Esophagus muscularis mucosa (tissue), 4 donors: ENCODE data around the gene RPLP2. TPM values are rescaled to one million over a fixed set of nuclear protein-coding genes. Genes with fewer than 3 reads are reported as not detected.

ENCODE experiments used
- DNase-seq: peaks from one replicate; pipeline ENCODE4 v3.0.0-alpha.2; 2017; ENCODE audit errors: extremely low spot score
- H3K27ac ChIP-seq, 4 donors: fragments of 200-600 bp; sonication (generic); replicated peaks in 1 of 4; 1 replicate in 3 of 4; 2 replicates in 1 of 4; pipeline ENCODE4 v1.5.1; 2016 to 2019; ENCODE audit warnings: mild to moderate bottlenecking in 1 of 4
- H3K27me3 ChIP-seq, 4 donors: fragments of 200-600 bp; sonication (generic); one replicate each; pipeline versions ENCODE4 v1.5.1 to v1.6.0; 2016 to 2019
- H3K36me3 ChIP-seq, 4 donors: fragments of 200-600 bp; sonication (generic); one replicate each; pipeline ENCODE4 v1.5.1; 2016 to 2019
- H3K4me1 ChIP-seq, 4 donors: fragments of 200-600 bp; sonication (generic); one replicate each; pipeline ENCODE4 v1.5.1; 2016 to 2019
- H3K4me3 ChIP-seq, 4 donors: fragments of 200-600 bp; sonication (generic); 1 replicate in 2 of 4; 2 replicates in 2 of 4; pipeline ENCODE4 v1.5.1; 2016 to 2019; ENCODE audit warnings: mild to moderate bottlenecking in 4 of 4, moderate library complexity in 1 of 4
- H3K9me3 ChIP-seq, 4 donors: fragments of 200-600 bp; sonication (generic); 1 replicate in 3 of 4; 2 replicates in 1 of 4; pipeline ENCODE4 v1.5.1; 2016 to 2019
- CTCF ChIP-seq, 3 experiments: fragments of 200-600 bp in 2 of 3; fragments of 450-650 bp in 1 of 3; sonication (generic) in 2 of 3; IDR thresholded peaks; one replicate each; pipeline ENCODE4 v1.5.1; 2017 to 2019; ENCODE audit warnings: antibody characterized with exemption in 3 of 3, mild to moderate bottlenecking in 2 of 3, moderate library complexity in 1 of 3
- EP300 ChIP-seq: sonication (generic); formaldehyde crosslinking; IDR thresholded peaks from one replicate; pipeline ENCODE4 v1.6.1; 2017; ENCODE audit warnings: antibody characterized with exemption
- POLR2A ChIP-seq: fragments of 450-650 bp; IDR thresholded peaks from one replicate; pipeline ENCODE4 v1.6.1; 2017; ENCODE audit warnings: antibody characterized with exemption, moderate library complexity, mild to moderate bottlenecking, low read depth
- POLR2AphosphoS5 ChIP-seq, 2 donors: sonication (generic); formaldehyde crosslinking; IDR thresholded peaks; one replicate each; pipeline ENCODE4 v1.6.1; 2017; ENCODE audit warnings: antibody characterized with exemption in 2 of 2
- WGBS: methylation state at CpG from one replicate; pipeline ENCODE4 v1.1.5; 2018; 5-methylcytosine and 5-hydroxymethylcytosine counted together
- intact Hi-C: fragments of 100-400 bp; cut with DNase I; formaldehyde crosslinking; loops from one replicate; pipeline ENCODE4 v1.15.1; 2023
- total RNA-seq, 4 donors: library from RNA; depleted of rRNA; stranded (reverse); fragments of >200 nt; gene quantifications; one replicate each; pipeline versions ENCODE4 v1.1.0 to v1.2.1, GENCODE V29; 2016

Gene RPLP2
- total RNA-seq, 4 donors from 2014 or later: 318 to 813 (median 686) TPM

- intact Hi-C loops: no loop called here
Observed at GRCh38 chr11:788009-788640, 21.6 kb upstream of the RPLP2 start.

GRCh38 chr11:788953-789940 is 20.5 kb upstream of the RPLP2 start:
- WGBS: 50% methylated on average over 18 of the region's 31 CpGs
- peaks cover 0 to 21% (median 12%) of the 10 kb centered on the region in 4 donors for H3K4me1 ChIP-seq
- H3K27ac ChIP-seq: no peak overlapping the region
- intact Hi-C loops: no loop called here
- H3K27me3 ChIP-seq: peaks cover 0 to 42% (median 12%) of the 10 kb centered on the region in 4 donors
- H3K4me3 ChIP-seq: peak overlapping the region in 3 of 4 donors; percentile 18 to 39 (median 28)
- H3K36me3 ChIP-seq: peaks cover 0 to 33% (median 26%) of the 10 kb centered on the region in 4 donors
- H3K9me3 ChIP-seq: no peaks in the 10 kb centered on the region
- DNase-seq: no peak
- TF ChIP-seq POLR2AphosphoS5 (IDR thresholded peaks at IDR 0.05) (no peak), CTCF (IDR thresholded peaks at IDR 0.05) (no peak), POLR2A (no peak), EP300 (no peak)

More at GRCh38 chr11:788009-788640, 21.6 kb upstream of the RPLP2 start:
- Histone ChIP-seq H3K4me3 (no peak overlapping the region), H3K27ac (no peak overlapping the region), H3K27me3 (peaks cover 0 to 42% (median 12%) of the 10 kb centered on the region in 4 donors), H3K36me3 (peaks cover 0 to 29% (median 20%) of the 10 kb centered on the region in 4 donors), H3K9me3 (no peaks in the 10 kb centered on the region), H3K4me1 (peaks cover 9 to 26% (median 17%) of the 10 kb centered on the region in 4 donors)
- TF ChIP-seq EP300 (no peak), POLR2A (no peak), POLR2AphosphoS5 (IDR thresholded peaks at IDR 0.05) (no peak), CTCF (IDR thresholded peaks at IDR 0.05) (no peak)
- WGBS: 74% methylated on average over 19 of the region's 28 CpGs
- no peak for DNase-seq

GRCh38 chr11:789943-790342 is 19.8 kb upstream of the RPLP2 start, which contains the start of gene CEND1:
Gene CEND1, minus strand, starts transcription at chr11:790090. Its CDS starts 1,514 bp downstream, at chr11:788576.
- no peak for DNase-seq
- WGBS: no CpG with 5 or more reads among the region's 44 CpGs
- H3K4me1 ChIP-seq: peaks cover 4 to 28% (median 17%) of the 10 kb centered on the region in 4 donors
- H3K27ac ChIP-seq: no peak within 1 kb of the TSS
- intact Hi-C loops: no loop called here
- no peaks in the 10 kb centered on the region for H3K9me3 ChIP-seq
- peaks cover 0 to 29% (median 26%) of the 10 kb centered on the region in 4 donors for H3K36me3 ChIP-seq
- no peak for TF ChIP-seq CTCF (IDR thresholded peaks at IDR 0.05)
- TF ChIP-seq POLR2AphosphoS5 (IDR thresholded peaks at IDR 0.05): peak in 1 of 2 donors; percentile 24
- peak within 1 kb of the TSS in 3 of 4 donors; percentile 18 to 39 (median 28) for H3K4me3 ChIP-seq
- H3K27me3 ChIP-seq: peaks cover 0 to 42% (median 12%) of the 10 kb centered on the region in 4 donors

- WGBS: 63% methylated on average over 4 of the region's 18 CpGs
- Histone ChIP-seq H3K4me3 (no peak overlapping the region), H3K4me1 (peaks cover 14 to 38% (median 27%) of the 10 kb centered on the region in 4 donors), H3K27me3 (peaks cover 0 to 42% (median 12%) of the 10 kb centered on the region in 4 donors), H3K27ac (no peak overlapping the region), H3K36me3 (peaks cover 0 to 28% (median 25%) of the 10 kb centered on the region in 4 donors), H3K9me3 (no peaks in the 10 kb centered on the region)
- DNase-seq: no peak
- intact Hi-C loops: no loop called here
- TF ChIP-seq POLR2A (no peak), CTCF (IDR thresholded peaks at IDR 0.05) (no peak), POLR2AphosphoS5 (IDR thresholded peaks at IDR 0.05) (no peak), EP300 (no peak)
Observed at GRCh38 chr11:790721-791564, 18.8 kb upstream of the RPLP2 start.
